GM21526 (cell line): Measurements from ENCODE around the gene ITPKC.
"Not testable (repeated sequence)": the region's sequence is repeated elsewhere in the genome, so short reads cannot be mapped to it uniquely, and the experiment has no call there.

Source experiments
- ATAC-seq: cut with Tn5 transposase; IDR thresholded peaks from one replicate; pipeline ENCODE4 v1.9.1; 2021; ENCODE audit warnings: moderate library complexity; ENCODE audit not compliant: unreplicated experiment, low FRiP score

The ITPKC gene

GRCh38 chr19:40714441-40715299 lies 2.2 kb upstream of the ITPKC start:
- ATAC-seq, result peak; percentile 49

GRCh38 chr19:40716031-40716481 lies 856 bp upstream of the ITPKC start:
- no peak for ATAC-seq

DNA sequence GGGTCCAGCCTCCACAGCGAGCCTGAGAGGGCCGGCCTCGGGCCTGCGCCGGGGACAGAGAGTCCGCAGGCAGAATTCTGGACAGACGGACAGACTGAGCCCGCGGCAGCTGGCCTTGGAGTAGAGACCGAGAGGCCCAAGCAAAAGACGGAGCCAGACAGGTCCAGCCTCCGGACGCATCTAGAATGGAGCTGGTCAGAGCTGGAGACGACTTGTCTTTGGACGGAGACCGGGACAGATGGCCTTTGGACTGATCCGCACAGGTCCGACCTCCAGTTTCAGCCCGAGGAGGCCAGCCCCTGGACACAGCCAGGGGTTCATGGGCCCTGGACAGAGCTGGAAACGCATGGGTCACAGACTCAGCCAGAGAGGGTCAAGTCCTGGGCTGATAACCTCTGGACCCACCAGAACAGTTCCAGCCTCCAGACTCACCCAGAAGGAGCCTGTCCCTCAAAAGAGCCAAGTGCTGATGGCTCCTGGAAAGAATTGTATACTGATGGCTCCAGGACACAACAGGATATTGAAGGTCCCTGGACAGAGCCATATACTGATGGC lies 490 bp downstream of the ITPKC start:
- ATAC-seq, result peak; percentile 4

- no peak for ATAC-seq
These were observed 1.2 kb downstream of the ITPKC start for GRCh38 chr19:40717880-40718773.

GRCh38 chr19:40718774-40719391 lies 2.0 kb downstream of the ITPKC start:
- no peak for ATAC-seq

- ATAC-seq, result no peak
These were observed 2.5 kb downstream of the ITPKC start for GRCh38 chr19:40719414-40719894.

GRCh38 chr19:40721140-40721486 lies 4.2 kb downstream of the ITPKC start:
- no peak for ATAC-seq

DNA sequence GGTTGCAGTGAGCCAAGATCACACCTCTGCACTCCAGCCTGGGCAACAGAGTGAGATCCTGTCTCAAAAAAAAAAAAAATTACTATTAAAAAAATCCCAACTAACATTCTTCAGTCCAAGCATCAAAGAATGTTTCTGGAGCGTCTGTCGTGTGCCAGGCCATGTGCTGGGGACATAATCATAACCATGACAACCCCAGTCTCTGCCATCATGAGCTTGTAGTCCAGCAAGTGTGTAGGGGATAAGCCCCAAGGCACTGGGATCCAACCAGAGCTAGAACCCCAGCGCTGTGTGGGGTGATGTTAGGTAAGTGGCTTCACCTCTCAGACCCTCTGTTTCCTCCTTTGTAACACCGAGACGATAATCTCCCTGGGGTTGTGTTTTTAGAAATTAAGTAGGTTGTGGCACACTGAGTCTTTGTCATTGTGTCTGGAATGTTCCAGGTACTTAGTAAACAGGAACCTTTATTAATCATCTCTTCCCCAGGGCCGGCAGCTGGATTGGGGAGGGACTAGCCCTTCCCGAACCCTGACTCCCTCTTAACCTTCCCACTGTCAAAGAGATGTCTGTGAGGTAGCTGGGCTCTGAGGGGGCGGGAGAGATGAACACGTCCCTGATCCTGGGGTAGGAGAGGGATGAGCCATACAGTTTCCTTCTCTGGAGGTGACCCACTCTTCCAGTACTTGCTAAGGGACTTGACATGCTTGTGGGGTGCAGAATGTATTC lies 5.2 kb downstream of the ITPKC start:
- ATAC-seq, result no peak

DNA sequence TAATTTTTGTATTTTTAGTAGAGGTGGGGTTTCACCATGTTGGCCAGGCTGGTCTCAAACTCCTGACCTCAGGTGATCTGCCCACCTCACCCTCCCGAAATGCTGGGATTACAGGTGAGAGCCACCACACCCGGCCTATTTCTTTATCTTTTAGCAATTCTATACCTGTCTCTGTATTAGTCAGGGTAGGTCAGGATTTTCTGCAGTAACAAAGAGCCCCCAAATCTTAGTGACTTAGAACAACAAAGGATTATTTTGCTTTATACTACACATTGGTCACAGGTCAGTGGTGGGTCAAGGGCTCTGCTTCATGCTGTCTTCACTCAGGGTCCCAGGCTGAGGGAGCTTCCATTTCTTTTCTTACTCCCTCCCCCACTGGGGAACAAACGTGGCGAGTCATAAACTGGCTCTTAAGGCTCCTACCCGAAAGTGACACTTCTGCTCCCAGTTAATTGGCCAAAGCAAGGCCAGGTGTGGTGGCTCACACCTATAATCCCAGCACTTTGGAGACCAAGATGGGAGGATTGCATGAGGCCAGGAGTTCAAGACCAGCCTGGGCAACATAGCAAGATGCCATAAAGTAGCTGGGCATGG lies 6.8 kb downstream of the ITPKC start:
- no peak for ATAC-seq

DNA sequence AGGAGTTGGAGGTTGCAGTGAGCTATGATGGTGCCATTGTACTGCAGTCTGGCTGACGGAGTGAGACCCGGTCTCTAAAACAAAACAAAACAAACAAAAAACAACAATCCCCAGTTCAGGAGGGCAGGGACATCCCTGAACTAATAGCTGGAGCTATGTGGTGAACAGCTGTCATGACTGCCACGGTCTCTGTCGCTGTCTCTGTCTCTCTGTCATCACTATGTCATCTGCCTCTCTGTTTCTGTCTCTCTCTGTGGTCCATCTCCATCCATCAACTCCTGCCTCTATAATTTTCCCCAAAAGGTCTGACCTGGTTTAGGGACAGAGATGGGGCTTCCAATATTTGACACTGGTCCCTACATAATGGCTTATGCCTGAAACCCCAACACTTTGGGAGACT lies 7.4 kb downstream of the ITPKC start:
- ATAC-seq, result no peak

DNA sequence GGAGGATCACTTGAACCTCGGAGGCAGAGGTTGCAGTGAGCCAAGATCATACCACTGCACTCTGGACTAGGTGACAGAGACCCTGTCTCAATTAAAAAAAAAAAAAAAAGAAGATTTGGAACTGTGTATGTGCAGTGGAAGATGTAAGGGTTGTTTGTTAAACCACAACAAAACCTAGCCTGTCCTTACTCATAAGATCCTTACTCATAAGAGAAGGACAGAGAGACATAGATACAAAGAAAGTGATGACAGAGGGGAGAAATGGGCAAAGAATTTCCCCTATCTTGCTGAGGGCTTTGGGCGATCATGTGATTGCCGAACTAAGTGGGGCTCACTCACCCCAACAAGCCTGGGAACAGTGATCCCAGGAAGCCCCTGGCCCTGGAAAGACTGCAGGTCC lies 7.9 kb downstream of the ITPKC start:
- ATAC-seq, result no peak

DNA sequence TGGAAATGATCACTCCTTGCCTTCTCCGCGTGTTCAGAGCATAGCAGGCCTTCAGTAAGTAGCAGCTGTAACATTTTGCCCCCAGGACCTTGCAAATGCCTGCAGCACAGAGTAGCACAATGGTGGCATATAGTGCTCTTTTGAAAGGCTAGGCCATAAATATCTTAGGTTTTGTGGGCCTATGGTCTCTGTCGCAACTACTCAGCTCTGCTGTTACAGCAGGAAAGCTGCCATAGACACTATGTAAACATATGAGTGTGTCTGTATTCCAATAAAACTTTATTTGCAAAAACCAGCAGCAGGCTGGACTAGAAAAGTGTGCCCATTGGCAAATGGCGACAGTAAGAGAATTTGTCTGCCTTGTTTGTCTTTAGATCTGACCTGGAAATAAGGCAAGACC lies 9.4 kb downstream of the ITPKC start:
- ATAC-seq, result no peak

DNA sequence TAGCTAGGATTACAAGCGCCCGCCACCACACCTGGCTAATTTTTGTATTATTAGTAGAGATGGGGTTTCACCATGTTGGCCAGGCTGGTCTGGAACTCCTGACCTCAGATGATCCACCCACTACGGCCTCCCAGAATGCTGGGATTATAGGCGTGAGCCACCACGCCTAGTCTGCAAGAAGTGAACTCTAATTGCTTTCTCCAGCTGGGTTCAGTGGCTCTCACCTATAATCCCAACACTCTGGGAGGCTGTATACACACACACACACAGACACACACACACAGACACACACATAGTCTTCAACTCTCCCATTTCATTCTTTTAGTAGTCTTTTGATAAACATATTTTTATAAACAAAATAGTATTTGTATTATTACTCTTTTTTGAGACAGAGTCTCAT lies 13.2 kb downstream of the ITPKC start:
- ATAC-seq, result not testable (repeated sequence)

GRCh38 chr19:40732304-40732703 lies 15.4 kb downstream of the ITPKC start:
- ATAC-seq, result not testable (repeated sequence)

- ATAC-seq, result no peak
These were observed 16.2 kb downstream of the ITPKC start for GRCh38 chr19:40733149-40733548.

DNA sequence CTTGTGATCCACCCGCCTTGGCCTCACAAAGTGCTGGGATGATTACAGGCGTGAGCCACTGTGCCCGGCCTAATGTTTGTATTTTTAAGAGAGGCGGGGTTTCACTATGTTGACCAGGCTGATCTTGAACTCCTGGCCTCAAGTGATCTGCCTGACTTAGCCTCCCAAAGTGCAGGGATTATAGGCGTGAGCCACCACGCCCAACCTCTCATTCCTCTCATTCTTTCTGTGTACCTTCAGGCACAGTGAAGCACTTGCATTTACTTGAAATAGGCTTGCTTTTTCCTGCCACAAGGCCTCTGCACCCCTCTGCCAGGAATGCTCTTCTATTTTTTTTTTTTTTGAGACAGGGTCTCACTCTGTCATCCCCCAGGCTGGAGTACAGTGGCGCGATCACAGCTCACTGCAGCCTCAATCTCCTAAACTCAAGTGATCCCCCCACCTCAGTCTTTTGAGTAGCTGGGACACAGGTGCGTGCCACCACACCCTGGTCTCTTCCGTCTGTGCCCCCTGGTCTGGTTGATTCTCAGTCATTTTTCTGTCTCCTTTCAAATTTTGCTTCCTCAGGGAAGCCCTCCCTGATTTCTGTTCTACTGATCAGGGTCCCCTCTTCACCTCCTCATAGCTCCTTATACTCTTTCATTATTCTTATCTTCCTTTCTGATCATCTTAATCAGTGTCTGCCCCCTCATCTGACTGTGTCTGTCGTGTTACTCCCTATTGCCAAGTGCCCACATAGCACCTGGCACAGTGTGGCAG lies 18.3 kb downstream of the ITPKC start:
- ATAC-seq, result no peak

DNA sequence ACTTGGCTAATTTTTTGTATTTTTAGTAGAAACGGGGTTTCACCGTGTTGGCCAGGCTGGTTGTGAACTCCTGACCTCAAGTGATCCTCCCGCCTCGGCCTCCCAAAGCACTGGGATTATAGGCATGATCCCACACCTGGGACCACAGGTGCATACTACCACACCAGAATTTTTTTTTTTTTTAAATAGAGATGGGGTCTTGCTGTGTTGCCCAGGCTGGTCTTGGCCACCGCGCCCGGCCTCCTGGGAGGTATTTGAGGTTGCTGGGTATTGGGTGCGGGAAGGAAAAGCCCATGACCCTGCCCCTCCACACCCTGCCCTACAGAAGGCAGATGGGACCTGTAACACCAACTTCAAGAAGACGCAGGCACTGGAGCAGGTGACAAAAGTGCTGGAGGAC lies 19.7 kb downstream of the ITPKC start:
- ATAC-seq, result no peak

DNA sequence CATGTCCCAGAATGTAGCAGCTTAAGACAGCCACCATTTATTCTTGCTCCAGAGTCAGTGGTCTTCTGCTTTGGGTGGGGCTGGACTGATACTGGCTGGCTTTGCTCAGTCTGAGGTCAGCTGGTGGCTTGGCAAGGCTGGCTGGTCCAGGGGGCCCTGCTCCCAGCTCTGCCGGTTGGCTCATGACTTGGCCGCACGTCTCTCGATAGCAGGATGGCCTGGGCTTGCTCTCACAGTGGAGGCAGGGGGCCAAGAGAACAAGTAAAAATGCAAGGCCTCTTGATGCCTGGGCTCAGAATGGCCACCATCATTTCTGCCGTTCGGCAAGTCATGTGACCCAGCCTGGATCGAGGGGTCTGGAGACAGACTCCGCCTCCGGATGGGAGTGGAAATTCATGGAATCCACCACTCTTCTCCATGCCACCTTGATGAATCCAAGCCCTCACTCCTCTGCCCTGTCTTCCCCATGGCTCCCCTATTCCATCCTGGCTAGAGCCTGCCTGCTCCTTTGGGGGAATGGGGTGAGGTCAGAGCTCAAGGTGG lies 20.3 kb downstream of the ITPKC start:
- no peak for ATAC-seq
